IMR-90 (cell line): Measurements from ENCODE around the gene FTCDNL1.

Experiments
- CEBPB ChIP-seq: IDR thresholded peaks from 2 replicates; pipeline ENCODE4 v1.6.1; 2012; ENCODE audit warnings: low read depth, low read length, improper control_type of control experiment
- CTCF ChIP-seq: conservative IDR thresholded peaks from 2 replicates; pipeline ENCODE4 v1.5.1; 2012; ENCODE audit warnings: mild to moderate bottlenecking, low read depth, low read length, improper control_type of control experiment
- FOS ChIP-seq: fragments of 150-350 bp; IDR thresholded peaks from 2 replicates; pipeline ENCODE4 v1.6.1; 2016; ENCODE audit warnings: low read depth, low read length
- NFE2L2 ChIP-seq: fragments of 150-350 bp; IDR thresholded peaks from 2 replicates; pipeline ENCODE4 v1.6.1; 2016; ENCODE audit warnings: low read depth, mild to moderate bottlenecking, low read length
- POLR2A ChIP-seq: IDR thresholded peaks from 2 replicates; pipeline ENCODE4 v1.6.1; 2012; ENCODE audit warnings: mild to moderate bottlenecking, low read depth, low read length
- RCOR1 ChIP-seq: IDR thresholded peaks from 2 replicates; pipeline ENCODE4 v1.6.1; 2012; ENCODE audit warnings: mild to moderate bottlenecking, low read length, improper control_type of control experiment; ENCODE audit not compliant: insufficient replicate concordance
- SMC3 ChIP-seq: fragments of 150-350 bp; IDR thresholded peaks from 2 replicates; pipeline ENCODE4 v1.6.1; 2016; ENCODE audit warnings: low read depth, mild to moderate bottlenecking, antibody characterized with exemption, low read length, moderate library complexity
- USF2 ChIP-seq: fragments of 150-350 bp; IDR thresholded peaks from 2 replicates; pipeline ENCODE4 v1.6.1; 2017; ENCODE audit warnings: mild to moderate bottlenecking, antibody characterized with exemption, low read length, low read depth

- no peak for TF ChIP-seq CTCF
- TF ChIP-seq POLR2A, result no peak
- no peak for TF ChIP-seq RCOR1
- no peak for TF ChIP-seq SMC3
- TF ChIP-seq USF2, result no peak
- TF ChIP-seq CEBPB, result no peak
- TF ChIP-seq NFE2L2, result no peak
- no peak for TF ChIP-seq FOS
These were observed 17.6 kb upstream of the FTCDNL1 start for GRCh38 chr2:199868431-199869226.
